ENCODE results near the gene KIRREL3.

DNA sequence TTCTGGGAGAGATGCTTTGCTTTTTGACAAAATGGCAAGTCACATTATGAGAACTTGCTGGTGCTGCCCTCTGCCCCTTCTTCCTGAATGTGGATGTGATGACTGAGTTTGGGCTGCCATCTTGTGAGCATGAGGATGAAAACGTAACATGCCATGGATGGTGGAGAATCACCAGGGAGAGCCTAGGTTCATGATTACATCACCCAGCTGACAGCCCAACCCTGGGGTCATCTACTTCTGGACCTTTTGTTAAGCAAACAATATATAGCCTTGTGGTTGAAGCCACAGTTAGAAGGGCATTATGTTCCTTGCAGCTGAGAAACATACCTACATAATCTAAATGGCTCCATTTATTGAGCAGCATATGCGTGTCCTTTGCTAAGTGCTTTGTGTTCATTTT, 321.5 kb downstream of the KIRREL3 start:
- TF ChIP-seq, protein P1, sequence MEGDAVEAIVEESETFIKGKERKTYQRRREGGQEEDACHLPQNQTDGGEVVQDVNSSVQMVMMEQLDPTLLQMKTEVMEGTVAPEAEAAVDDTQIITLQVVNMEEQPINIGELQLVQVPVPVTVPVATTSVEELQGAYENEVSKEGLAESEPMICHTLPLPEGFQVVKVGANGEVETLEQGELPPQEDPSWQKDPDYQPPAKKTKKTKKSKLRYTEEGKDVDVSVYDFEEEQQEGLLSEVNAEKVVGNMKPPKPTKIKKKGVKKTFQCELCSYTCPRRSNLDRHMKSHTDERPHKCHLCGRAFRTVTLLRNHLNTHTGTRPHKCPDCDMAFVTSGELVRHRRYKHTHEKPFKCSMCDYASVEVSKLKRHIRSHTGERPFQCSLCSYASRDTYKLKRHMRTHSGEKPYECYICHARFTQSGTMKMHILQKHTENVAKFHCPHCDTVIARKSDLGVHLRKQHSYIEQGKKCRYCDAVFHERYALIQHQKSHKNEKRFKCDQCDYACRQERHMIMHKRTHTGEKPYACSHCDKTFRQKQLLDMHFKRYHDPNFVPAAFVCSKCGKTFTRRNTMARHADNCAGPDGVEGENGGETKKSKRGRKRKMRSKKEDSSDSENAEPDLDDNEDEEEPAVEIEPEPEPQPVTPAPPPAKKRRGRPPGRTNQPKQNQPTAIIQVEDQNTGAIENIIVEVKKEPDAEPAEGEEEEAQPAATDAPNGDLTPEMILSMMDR (IDR thresholded peaks at IDR 0.05; ENCODE audit: low read depth, low read length), result no peak
- TF ChIP-seq EZH2phosphoT487 (IDR thresholded peaks at IDR 0.05; ENCODE audit: low read depth), result no peak
